ENCODE data around the gene SMARCC2. TPM values are rescaled to one million over a fixed set of nuclear protein-coding genes. Genes with fewer than 3 reads are reported as not detected.

The SMARCC2 gene
- total RNA-seq, 4 donors from 2014 or later = 34.1 to 56.9 (median 49.4) TPM

DNA sequence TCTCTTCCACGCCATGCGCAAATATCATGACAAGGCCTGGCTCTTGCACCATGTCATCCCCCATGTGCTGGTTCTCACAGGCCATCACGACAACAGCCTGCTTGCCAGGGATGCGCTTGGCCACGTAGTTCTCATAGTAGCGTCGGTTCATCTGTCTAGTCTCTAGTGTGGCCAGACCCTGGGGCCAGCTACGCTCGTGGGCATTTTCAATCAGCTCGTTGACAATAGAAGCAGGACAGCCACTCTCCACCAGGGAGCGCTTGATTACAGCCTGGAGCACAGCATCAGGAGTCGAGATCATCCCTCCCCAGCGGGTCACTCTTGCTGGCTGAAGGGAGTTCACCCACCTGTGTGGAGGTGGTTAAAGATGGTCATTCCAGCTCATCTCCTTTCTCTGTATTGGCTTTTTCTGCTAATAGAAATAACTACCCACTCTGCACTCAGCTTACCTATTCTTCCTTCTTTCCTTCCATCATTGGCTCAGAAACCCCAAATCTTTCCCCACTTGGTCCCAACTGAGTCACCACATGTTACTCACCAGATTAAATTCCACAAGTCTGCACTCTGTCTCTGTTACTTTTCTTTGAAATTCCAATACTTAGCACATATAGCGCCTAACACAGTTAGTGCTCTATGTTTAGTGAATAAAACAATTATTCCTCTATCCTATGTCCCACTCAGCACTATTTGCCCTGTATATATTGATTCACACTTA lies 17.3 kb upstream of the SMARCC2 start:
- in situ Hi-C loops (cut with MboI; ENCODE audit: low sequenced_read_pairs in 4 of 4) = no loop called here
- DNase-seq = peak; percentile 22 to 56

DNA sequence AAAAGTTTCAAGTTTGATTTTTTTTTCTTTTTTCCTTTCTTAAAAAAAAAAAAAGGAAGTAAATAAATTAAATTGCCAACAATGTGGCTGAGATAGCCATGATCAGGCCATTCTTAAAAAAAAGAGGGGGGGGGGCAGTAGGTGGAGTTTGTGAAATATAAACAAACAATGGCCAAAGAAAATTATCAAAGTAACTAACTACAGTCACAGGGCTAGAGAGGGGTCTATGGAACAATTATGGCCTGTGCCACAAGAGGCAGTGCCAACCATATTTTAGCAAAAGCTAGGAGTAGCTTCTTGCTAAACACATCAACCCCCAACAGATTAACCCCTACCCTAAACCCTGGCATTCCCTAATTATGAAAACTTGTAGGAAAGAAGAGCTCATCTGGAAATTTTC lies 16.2 kb upstream of the SMARCC2 start:
- Histone ChIP-seq H3K4me3 (no peak overlapping the region), H3K27ac (no peak overlapping the region), H3K4me1 (peaks cover 0 to 13% of the 10 kb centered on the region in 2 donors), H3K36me3 (peaks cover 0 to 52% of the 10 kb centered on the region in 2 donors), H3K9me3 (no peaks in the 10 kb centered on the region), H3K27me3 (no peaks in the 10 kb centered on the region)
- in situ Hi-C loops (cut with MboI; ENCODE audit: low sequenced_read_pairs in 4 of 4) (no loop called here), intact Hi-C loops (cut with DNase I; ENCODE audit: low total_unique reads) (no loop called here)
- DNase-seq = no peak
- TF ChIP-seq POLR2A (IDR thresholded peaks at IDR 0.05) = no peak
- TF ChIP-seq, protein P1, sequence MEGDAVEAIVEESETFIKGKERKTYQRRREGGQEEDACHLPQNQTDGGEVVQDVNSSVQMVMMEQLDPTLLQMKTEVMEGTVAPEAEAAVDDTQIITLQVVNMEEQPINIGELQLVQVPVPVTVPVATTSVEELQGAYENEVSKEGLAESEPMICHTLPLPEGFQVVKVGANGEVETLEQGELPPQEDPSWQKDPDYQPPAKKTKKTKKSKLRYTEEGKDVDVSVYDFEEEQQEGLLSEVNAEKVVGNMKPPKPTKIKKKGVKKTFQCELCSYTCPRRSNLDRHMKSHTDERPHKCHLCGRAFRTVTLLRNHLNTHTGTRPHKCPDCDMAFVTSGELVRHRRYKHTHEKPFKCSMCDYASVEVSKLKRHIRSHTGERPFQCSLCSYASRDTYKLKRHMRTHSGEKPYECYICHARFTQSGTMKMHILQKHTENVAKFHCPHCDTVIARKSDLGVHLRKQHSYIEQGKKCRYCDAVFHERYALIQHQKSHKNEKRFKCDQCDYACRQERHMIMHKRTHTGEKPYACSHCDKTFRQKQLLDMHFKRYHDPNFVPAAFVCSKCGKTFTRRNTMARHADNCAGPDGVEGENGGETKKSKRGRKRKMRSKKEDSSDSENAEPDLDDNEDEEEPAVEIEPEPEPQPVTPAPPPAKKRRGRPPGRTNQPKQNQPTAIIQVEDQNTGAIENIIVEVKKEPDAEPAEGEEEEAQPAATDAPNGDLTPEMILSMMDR (IDR thresholded peaks at IDR 0.05 in 4 of 5, conservative IDR thresholded peaks at IDR 0.05 in 1 of 5) = no peak
- no peak for ATAC-seq

More for the DNA sequence above, 17.3 kb upstream of the SMARCC2 start:
- no peak for TF ChIP-seq POLR2A (IDR thresholded peaks at IDR 0.05)
- TF ChIP-seq, protein P1 (IDR thresholded peaks at IDR 0.05 in 4 of 5, conservative IDR thresholded peaks at IDR 0.05 in 1 of 5) = peak in 4 of 5 experiments; percentile 45 to 55 (median 55)
- Histone ChIP-seq H3K36me3 (peaks cover 0 to 57% of the 10 kb centered on the region in 2 donors), H3K4me1 (peaks cover 0 to 13% of the 10 kb centered on the region in 2 donors), H3K27ac (peak overlapping the region in 1 of 4 donors; percentile 8), H3K27me3 (no peaks in the 10 kb centered on the region), H3K9me3 (no peaks in the 10 kb centered on the region), H3K4me3 (no peak overlapping the region)
- ATAC-seq = peak; percentile 55 to 72
- intact Hi-C loops (cut with DNase I; ENCODE audit: low total_unique reads) = no loop called here

DNA sequence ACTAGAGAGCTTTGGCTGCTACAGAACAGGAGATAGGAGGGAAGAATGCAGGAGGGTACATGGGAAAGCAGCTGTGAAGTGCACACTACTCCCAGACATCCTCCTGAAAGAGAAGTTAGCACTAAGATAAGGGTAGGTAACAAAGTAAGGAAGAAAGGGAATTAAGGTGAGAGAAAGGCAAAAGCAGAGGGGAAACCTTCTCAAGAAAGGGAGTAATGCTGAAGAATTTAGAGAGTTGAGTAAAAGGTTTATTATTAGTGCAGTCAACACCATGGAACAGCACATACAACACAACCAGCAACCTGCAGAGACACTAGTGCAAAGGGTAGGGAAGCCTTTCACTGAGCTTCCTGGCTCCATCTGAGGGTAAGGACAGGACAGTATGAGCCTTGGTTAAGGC lies 15.0 kb upstream of the SMARCC2 start:
- DNase-seq (no peak), ATAC-seq (no peak)
- Histone ChIP-seq H3K4me3 (no peak overlapping the region), H3K27ac (no peak overlapping the region), H3K4me1 (peaks cover 0 to 6% of the 10 kb centered on the region in 2 donors), H3K9me3 (no peaks in the 10 kb centered on the region), H3K36me3 (peaks cover 0 to 46% of the 10 kb centered on the region in 2 donors), H3K27me3 (no peaks in the 10 kb centered on the region)
- intact Hi-C loops (cut with DNase I; ENCODE audit: low total_unique reads) = no loop called here
- in situ Hi-C loops (cut with MboI; ENCODE audit: low sequenced_read_pairs in 4 of 4) = no loop called here
- TF ChIP-seq POLR2A (IDR thresholded peaks at IDR 0.05) = no peak
- TF ChIP-seq, protein P1 (IDR thresholded peaks at IDR 0.05 in 4 of 5, conservative IDR thresholded peaks at IDR 0.05 in 1 of 5) = no peak

DNA sequence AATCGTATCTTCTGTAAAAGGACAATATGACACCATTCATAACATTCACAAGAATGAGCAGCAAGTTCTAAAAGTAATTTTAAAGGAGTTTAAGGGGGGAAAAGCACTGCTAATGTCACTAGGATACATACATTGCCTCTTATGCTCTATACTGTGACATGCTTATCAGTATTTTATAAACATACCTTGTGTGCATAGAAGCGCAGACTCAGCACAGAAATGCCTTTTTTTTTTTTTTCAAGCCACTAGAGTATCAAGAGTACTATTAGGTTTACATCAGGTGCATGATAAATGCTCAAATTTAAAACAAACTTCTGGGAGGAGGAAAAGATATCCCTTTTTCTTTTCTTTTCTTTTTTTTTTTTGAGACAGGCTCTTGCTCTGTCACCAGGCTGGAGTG lies 13.6 kb upstream of the SMARCC2 start:
- H3K36me3 ChIP-seq = peaks cover 0 to 32% of the 10 kb centered on the region in 2 donors
- TF ChIP-seq POLR2A (IDR thresholded peaks at IDR 0.05) = no peak
- TF ChIP-seq, protein P1 (IDR thresholded peaks at IDR 0.05 in 4 of 5, conservative IDR thresholded peaks at IDR 0.05 in 1 of 5) = no peak
- H3K4me3 ChIP-seq = no peak overlapping the region
- no peak overlapping the region for H3K27ac ChIP-seq
- DNase-seq (no peak), ATAC-seq (no peak)
- peaks cover 0 to 6% of the 10 kb centered on the region in 2 donors for H3K4me1 ChIP-seq
- intact Hi-C loops (cut with DNase I; ENCODE audit: low total_unique reads) (no loop called here), in situ Hi-C loops (cut with MboI; ENCODE audit: low sequenced_read_pairs in 4 of 4) (no loop called here)
- no peaks in the 10 kb centered on the region for H3K9me3 ChIP-seq
- no peaks in the 10 kb centered on the region for H3K27me3 ChIP-seq
